ENCODE data around the gene MYBPC1.
"Not testable (repeated sequence)": the region's sequence is repeated elsewhere in the genome, so short reads cannot be mapped to it uniquely, and the experiment has no call there.

The MYBPC1 gene

DNA sequence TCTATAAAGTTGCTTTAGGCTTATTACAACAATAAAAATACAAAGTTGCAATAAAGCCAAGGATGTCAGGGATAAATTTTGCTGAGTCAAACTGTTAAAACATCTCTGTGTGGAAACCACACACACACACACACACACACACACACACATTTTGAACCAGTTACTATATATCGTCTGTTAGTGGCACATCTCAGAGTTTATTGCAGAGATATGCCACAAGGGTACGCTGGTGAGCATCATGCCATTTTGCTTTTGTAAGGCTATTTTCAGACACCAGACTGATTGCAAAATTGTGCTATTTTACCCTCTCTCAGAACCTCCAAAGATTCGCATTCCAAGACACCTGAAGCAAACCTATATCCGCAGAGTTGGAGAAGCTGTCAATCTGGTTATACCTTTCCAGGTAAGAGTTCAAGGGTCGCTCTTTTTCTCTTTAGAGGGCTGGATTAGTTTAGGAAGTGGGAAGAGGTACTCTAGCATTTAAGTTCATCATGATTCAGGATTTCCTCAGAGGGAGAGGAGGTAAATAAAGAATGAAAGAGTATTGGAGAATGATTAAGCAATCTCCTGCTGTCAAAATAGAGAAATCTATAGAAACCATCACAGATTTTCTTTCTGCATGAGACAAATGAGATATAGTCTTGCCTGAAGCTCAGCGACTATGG, 75.4 kb downstream of the MYBPC1 start:
- H3K27me3 ChIP-seq (replicated peaks; ENCODE audit: control insufficient read depth, insufficient read depth, low read length): no peaks in the 10 kb centered on the region
- TF ChIP-seq, protein P1, sequence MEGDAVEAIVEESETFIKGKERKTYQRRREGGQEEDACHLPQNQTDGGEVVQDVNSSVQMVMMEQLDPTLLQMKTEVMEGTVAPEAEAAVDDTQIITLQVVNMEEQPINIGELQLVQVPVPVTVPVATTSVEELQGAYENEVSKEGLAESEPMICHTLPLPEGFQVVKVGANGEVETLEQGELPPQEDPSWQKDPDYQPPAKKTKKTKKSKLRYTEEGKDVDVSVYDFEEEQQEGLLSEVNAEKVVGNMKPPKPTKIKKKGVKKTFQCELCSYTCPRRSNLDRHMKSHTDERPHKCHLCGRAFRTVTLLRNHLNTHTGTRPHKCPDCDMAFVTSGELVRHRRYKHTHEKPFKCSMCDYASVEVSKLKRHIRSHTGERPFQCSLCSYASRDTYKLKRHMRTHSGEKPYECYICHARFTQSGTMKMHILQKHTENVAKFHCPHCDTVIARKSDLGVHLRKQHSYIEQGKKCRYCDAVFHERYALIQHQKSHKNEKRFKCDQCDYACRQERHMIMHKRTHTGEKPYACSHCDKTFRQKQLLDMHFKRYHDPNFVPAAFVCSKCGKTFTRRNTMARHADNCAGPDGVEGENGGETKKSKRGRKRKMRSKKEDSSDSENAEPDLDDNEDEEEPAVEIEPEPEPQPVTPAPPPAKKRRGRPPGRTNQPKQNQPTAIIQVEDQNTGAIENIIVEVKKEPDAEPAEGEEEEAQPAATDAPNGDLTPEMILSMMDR (IDR thresholded peaks at IDR 0.05; ENCODE audit: insufficient read depth, low read length, poor library complexity, severe bottlenecking): peak; percentile 62
- no peak overlapping the region for H3K4me3 ChIP-seq (replicated peaks; ENCODE audit: low read depth, low read length)
- DNase-seq (ENCODE audit: extremely low read depth, insufficient read length): no peak
- H3K36me3 ChIP-seq (ENCODE audit: control insufficient read depth, insufficient read depth, low read length): no peaks in the 10 kb centered on the region

- Histone ChIP-seq H3K27me3 (replicated peaks; ENCODE audit: control insufficient read depth, insufficient read depth, low read length) (no peaks in the 10 kb centered on the region), H3K36me3 (ENCODE audit: control insufficient read depth, insufficient read depth, low read length) (no peaks in the 10 kb centered on the region), H3K4me3 (replicated peaks; ENCODE audit: low read depth, low read length) (no peak overlapping the region)
- TF ChIP-seq, protein P1 (IDR thresholded peaks at IDR 0.05; ENCODE audit: insufficient read depth, low read length, poor library complexity, severe bottlenecking): no peak
- peak; percentile 22 for DNase-seq (ENCODE audit: extremely low read depth, insufficient read length)
Observed at GRCh38 chr12:101671157-101671791, 76.5 kb downstream of the MYBPC1 start.

DNA sequence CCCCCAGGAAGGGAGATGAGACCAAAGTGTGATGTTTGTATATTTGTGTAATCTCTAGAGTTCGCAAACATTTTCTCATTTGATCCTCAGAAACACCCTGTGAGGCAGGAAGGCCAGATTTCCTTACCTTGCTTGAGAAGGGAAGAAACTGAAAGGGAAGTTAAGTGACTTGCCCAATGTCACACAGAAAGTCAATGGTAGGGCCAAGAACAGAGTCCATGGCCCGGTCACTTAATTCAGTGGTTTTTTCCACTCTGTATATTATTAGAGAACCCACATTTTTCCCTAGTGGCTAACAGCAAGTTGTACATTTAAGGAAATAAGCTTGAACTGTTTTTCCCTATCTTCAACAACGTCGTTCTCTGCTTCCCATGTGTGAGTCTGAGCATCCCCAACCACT, 77.1 kb downstream of the MYBPC1 start:
- DNase-seq (ENCODE audit: extremely low read depth, insufficient read length): no peak
- H3K27me3 ChIP-seq (replicated peaks; ENCODE audit: control insufficient read depth, insufficient read depth, low read length): no peaks in the 10 kb centered on the region
- H3K36me3 ChIP-seq (ENCODE audit: control insufficient read depth, insufficient read depth, low read length): no peaks in the 10 kb centered on the region
- no peak overlapping the region for H3K4me3 ChIP-seq (replicated peaks; ENCODE audit: low read depth, low read length)
- TF ChIP-seq, protein P1 (IDR thresholded peaks at IDR 0.05; ENCODE audit: insufficient read depth, low read length, poor library complexity, severe bottlenecking): no peak

DNA sequence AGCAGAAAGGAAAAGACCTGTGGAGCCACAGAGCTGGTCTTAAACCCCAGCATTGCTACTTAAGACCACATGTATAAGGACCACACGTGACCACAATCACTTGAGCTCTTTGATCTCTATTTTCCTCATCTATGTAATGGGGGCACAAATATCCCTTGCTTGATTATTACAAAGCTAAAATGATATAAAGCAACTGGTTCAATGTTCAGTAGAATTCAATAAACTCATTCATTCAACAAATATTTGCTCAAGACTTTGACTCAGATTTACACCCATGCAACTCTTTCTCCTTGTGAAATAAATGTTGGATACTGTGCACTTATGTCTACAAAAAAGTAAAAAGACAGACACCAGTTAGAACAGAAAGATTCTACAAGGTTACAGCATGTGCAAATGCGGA, 80.8 kb downstream of the MYBPC1 start:
- DNase-seq (ENCODE audit: extremely low read depth, insufficient read length): no peak
- Histone ChIP-seq H3K4me3 (replicated peaks; ENCODE audit: low read depth, low read length) (no peak overlapping the region), H3K27me3 (replicated peaks; ENCODE audit: control insufficient read depth, insufficient read depth, low read length) (no peaks in the 10 kb centered on the region), H3K36me3 (ENCODE audit: control insufficient read depth, insufficient read depth, low read length) (no peaks in the 10 kb centered on the region)
- TF ChIP-seq, protein P1 (IDR thresholded peaks at IDR 0.05; ENCODE audit: insufficient read depth, low read length, poor library complexity, severe bottlenecking): no peak

GRCh38 chr12:101676497-101676896, 81.7 kb downstream of the MYBPC1 start:
- not testable (repeated sequence) for DNase-seq (ENCODE audit: extremely low read depth, insufficient read length)

GRCh38 chr12:101678081-101678480, 83.3 kb downstream of the MYBPC1 start:
- no peak for DNase-seq (ENCODE audit: extremely low read depth, insufficient read length)
- TF ChIP-seq, protein P1 (IDR thresholded peaks at IDR 0.05; ENCODE audit: insufficient read depth, low read length, poor library complexity, severe bottlenecking): no peak
- H3K27me3 ChIP-seq (replicated peaks; ENCODE audit: control insufficient read depth, insufficient read depth, low read length): no peaks in the 10 kb centered on the region
- H3K4me3 ChIP-seq (replicated peaks; ENCODE audit: low read depth, low read length): no peak overlapping the region
- H3K36me3 ChIP-seq (ENCODE audit: control insufficient read depth, insufficient read depth, low read length): no peaks in the 10 kb centered on the region

More at GRCh38 chr12:101676497-101676896, 81.7 kb downstream of the MYBPC1 start:
- not testable (repeated sequence) for H3K4me3 ChIP-seq (replicated peaks; ENCODE audit: low read depth, low read length); H3K27me3 ChIP-seq (replicated peaks; ENCODE audit: control insufficient read depth, insufficient read depth, low read length); H3K36me3 ChIP-seq (ENCODE audit: control insufficient read depth, insufficient read depth, low read length)

Measured in GM06990 (cell line).